ENCODE measurements around the gene ANO4.
"Not testable (repeated sequence)": the region's sequence is repeated elsewhere in the genome, so short reads cannot be mapped to it uniquely, and the experiment has no call there.

ANO4 gene

DNA sequence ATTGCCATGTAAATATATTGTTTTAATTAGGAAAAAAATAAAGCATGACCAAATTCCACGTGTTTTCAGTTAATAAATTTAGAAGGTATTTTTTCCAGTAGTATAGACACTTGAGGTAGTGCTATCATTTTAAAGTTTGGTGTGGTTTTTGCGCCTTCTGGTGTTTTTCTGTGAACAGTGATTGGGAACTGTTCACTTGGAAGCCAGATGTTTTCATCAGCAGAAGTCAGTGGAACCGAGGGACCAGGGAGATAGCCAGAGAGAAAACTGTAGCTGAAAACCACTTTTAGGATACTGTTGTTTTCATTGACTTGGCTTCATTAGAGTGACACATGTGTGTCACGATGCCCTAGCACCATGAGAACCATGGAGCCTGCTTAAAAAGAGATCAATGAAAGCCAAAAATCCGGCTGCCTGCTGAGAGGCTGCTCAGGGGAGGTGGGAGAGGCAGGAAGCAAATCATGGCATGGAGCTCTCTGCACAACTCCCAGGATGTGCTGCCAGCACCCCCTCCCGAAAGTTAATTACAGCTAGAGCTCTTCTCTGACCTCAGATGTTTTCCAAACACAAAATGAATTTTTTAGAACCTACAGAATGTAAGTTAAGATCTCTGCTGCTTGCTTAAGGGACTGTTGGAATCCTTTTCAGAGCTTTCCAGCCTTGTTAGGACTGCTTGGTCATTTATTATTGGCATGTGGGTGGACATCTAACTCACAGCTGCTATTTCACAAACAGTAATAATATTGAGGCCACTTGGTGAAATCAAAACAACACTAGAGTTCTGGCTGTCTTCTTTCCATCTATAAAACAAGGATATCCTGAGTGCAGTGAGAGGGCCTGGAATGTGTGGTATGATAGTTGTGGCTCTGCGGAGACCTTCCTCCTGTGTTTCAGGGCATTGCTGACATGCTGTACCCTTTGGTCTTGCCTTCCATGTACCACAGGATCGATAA is 192.3 kb downstream of the ANO4 start:
- DNase-seq = no peak
- Mint-ChIP-seq H3K4me1 (peaks cover 5 to 7% of the 10 kb centered on the region in 2 donors), H3K36me3 (peaks cover 0 to 3% of the 10 kb centered on the region in 2 donors), H3K27ac (no peak overlapping the region), H3K27me3 (peaks cover 0 to 4% of the 10 kb centered on the region in 2 donors), H3K4me3 (no peak overlapping the region), H3K9me3 (peaks cover 3 to 5% of the 10 kb centered on the region in 2 donors)
- ATAC-seq (replicated peaks) = no peak

DNA sequence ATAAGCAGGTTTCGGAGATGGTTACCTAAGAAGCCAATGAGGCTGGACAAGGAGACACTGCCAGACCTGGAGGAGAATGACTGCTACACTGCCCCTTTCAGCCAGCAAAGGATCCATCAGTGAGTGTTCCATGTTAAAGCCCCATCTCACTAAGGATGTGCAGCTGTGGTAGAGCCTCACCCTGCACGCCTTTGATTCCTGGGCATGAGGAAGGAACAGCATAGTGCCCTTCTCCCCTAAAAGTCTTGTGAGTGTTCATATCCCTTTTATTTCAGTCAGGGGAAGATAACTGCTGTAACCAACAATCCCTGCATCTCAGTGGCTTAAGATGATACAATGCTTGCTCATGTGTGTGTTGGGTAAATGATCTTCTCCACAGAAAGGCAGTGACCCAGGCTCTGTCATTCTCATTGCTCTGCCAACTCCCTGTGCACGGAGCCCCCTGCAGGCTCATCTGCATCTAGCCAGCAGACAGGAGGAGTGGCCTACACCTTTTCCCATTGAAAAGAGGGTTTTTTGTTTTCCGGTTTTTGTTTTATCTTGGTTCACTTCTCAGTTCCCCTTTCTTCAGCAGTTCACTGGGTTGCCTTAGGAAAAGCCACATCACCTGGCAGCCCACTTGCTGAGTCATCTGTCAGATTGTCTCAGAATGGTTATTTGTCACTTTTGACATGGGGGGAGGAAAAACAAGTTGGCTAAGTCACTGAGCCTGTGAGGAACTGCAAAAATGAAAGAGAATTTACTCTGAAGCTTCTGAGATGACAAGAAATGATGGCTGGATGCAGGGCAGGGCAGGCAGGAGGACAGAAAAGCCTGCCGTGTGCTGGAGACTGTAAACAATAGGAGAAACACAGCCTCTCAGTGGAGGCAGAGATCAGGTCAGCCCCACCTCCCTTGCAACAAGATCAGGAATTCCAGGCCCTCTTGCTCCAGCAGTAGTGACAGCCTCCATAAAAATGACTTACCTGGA is 193.3 kb downstream of the ANO4 start:
- ATAC-seq (replicated peaks) (peak; percentile 89 to 91), DNase-seq (peak; percentile 39)
- Mint-ChIP-seq H3K36me3 (peaks cover 0 to 3% of the 10 kb centered on the region in 2 donors), H3K27me3 (peaks cover 0 to 8% of the 10 kb centered on the region in 2 donors), H3K4me3 (peak overlapping the region; percentile 33 to 59), H3K27ac (peak overlapping the region; percentile 31), H3K4me1 (peaks cover 5 to 7% of the 10 kb centered on the region in 2 donors), H3K9me3 (peaks cover 3 to 5% of the 10 kb centered on the region in 2 donors)

DNA sequence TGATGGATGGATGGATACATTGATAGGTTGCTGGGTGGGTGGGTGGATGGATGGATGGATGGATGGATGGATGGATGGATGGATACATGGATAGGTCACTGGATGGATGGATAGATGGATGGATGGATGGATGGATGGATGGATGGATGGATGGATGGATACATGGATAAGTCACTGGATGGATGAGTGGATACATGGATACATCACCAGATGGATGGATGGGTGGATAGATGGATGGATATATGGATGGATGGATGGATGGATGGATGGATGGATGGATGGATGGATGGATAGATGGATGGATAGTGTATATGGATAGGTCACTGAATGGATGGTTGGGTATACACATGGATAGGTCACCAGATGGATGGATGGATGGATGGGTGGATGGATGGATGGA is 194.9 kb downstream of the ANO4 start:
- not testable (repeated sequence) for DNase-seq; H3K9me3 Mint-ChIP-seq; H3K4me3 Mint-ChIP-seq; H3K36me3 Mint-ChIP-seq; H3K4me1 Mint-ChIP-seq; H3K27me3 Mint-ChIP-seq; ATAC-seq (replicated peaks); H3K27ac Mint-ChIP-seq

DNA sequence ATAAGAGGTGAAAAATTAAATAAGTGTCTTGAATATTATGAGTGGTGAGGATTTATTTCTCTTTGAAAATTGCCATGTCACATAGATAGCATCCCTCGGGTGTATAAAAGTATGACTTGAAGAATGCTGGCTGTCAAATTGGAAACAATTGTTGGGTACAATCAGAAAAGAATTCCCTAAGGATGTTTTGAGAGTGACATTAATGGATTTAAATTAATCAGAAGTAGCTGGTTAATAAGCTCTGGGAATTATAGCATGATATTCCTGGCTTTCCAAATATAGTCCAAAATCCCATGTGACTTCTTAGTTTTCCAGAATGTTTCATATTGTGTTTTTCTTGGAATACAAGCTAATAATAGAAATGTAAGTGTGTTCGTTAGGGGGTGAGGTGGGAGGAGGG is 196.5 kb downstream of the ANO4 start:
- ATAC-seq (replicated peaks) = no peak
- Mint-ChIP-seq H3K9me3 (peaks cover 3 to 5% of the 10 kb centered on the region in 2 donors), H3K27me3 (peaks cover 0 to 8% of the 10 kb centered on the region in 2 donors), H3K36me3 (peaks cover 0 to 3% of the 10 kb centered on the region in 2 donors), H3K27ac (no peak overlapping the region), H3K4me3 (no peak overlapping the region), H3K4me1 (peaks cover 7% of the 10 kb centered on the region in 2 donors)
- DNase-seq = no peak

DNA sequence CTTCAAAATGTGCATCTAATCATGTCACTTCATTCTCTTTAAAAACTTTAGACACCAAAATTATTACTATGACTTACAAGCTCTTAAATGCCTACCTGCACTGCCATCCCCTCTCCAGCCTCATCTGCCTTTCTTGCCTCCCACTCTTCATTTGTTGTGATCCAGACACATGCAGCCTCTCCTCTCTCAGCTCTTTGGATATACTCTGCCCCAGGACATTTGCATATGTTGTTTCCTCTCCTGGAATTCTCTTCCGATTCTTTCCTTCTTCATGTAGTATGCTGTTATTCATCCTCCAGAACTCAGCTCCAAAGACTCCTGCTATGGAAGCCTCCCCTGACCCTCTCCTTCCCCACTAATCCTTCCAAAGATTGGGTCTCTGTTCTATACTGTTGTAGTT is 197.6 kb downstream of the ANO4 start:
- no peak overlapping the region for H3K27ac Mint-ChIP-seq
- ATAC-seq (replicated peaks) = no peak
- peaks cover 3 to 5% of the 10 kb centered on the region in 2 donors for H3K9me3 Mint-ChIP-seq
- DNase-seq = no peak
- peaks cover 0 to 3% of the 10 kb centered on the region in 2 donors for H3K36me3 Mint-ChIP-seq
- H3K4me3 Mint-ChIP-seq = no peak overlapping the region
- peaks cover 7% of the 10 kb centered on the region in 2 donors for H3K4me1 Mint-ChIP-seq
- H3K27me3 Mint-ChIP-seq = peaks cover 0 to 8% of the 10 kb centered on the region in 2 donors

DNA sequence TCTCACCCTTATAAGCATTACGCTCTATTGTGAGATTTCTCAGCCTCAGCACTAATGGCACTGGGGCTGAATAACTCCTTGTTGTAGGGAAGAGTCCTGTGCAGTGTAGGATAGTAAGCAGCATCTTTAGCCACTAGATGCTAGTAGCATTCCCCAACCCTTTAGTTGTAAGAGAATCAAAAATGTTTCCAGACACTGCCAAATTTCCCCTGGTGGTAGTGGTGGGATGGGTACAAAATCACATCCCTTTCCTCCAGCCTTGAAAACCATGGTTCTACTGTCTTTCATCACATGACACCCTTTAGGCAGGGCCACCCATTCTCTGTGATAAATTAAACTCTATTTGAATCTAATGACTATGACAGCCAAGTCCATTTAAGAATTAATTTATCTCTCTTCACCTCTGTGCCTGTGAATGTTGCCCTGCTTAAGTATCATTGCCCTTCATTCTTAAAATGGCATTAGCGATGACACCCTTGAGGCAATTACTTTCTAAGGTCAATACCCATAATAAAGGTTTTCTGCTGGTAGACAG is 199.4 kb downstream of the ANO4 start:
- ATAC-seq (replicated peaks) (no peak), DNase-seq (no peak)
- no peaks in the 10 kb centered on the region for H3K36me3 Mint-ChIP-seq
- H3K4me3 Mint-ChIP-seq = no peak overlapping the region
- peaks cover 0 to 8% of the 10 kb centered on the region in 2 donors for H3K27me3 Mint-ChIP-seq
- peaks cover 0 to 2% of the 10 kb centered on the region in 2 donors for H3K4me1 Mint-ChIP-seq
- no peak overlapping the region for H3K27ac Mint-ChIP-seq
- H3K9me3 Mint-ChIP-seq = peaks cover 0 to 3% of the 10 kb centered on the region in 2 donors

DNA sequence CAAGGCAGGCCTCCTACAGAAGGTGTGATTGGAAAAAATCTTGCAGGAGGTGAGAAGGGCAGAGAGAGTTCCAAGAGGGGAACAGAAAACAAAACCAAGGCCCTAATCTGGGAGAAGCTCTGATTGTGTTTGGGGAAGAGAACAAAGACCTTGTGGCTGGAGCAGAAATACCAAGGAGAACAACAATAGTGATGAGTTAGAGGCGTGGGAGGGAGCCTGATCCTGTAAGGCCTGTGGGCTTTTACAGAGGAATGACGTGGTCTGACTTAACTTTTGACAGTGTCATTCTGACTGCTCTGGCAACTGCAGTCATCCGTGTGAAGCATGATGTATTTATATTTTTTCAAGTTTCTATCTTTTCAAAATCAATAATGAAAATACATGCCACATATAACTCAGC is 200.6 kb downstream of the ANO4 start:
- Mint-ChIP-seq H3K27ac (no peak overlapping the region), H3K4me1 (peaks cover 0 to 2% of the 10 kb centered on the region in 2 donors), H3K9me3 (peaks cover 0 to 3% of the 10 kb centered on the region in 2 donors), H3K4me3 (no peak overlapping the region), H3K27me3 (peaks cover 0 to 4% of the 10 kb centered on the region in 2 donors), H3K36me3 (no peaks in the 10 kb centered on the region)
- peak; percentile 23 to 41 for ATAC-seq (replicated peaks)
- DNase-seq = no peak

DNA sequence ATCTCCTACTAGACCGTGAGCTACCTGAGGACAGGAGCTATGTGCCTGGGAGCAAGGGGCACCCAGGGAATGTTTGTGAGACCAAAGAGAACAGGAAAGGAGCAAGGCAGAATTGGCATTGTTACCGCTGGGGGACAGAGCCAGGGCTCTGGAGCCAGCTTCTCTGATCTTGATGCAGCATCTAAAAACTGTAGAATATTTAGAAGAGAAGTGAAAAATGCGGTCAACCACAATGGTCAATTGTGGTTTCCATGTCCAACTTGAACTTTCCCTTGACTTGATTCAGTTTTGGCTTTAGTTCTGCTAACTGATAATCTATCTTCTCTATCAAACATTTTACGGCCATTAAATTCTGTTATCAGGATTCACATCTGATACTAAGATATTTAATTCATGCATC is 201.2 kb downstream of the ANO4 start:
- H3K4me1 Mint-ChIP-seq = peaks cover 0 to 2% of the 10 kb centered on the region in 2 donors

DNA sequence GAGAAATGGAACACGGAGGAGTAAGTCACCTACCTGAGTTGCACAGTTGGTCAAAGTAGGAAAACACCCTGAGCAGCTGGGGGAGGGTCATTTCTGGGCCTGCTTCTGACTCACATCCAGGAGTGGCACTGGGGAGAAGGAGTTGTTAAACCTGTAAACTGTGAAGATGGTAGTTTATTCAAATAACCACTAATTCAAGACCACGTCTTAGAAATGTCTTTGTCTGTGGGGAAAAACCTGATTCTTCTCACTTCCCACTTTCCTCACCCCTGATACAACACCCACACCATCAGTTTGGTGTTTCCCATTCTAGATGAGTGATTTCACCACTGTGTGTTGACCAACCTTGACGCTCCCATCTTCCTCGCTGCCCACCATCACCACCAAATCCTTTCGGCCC is 207.1 kb downstream of the ANO4 start:
- no peaks in the 10 kb centered on the region for H3K36me3 Mint-ChIP-seq
- peaks cover 5 to 12% of the 10 kb centered on the region in 2 donors for H3K9me3 Mint-ChIP-seq
- DNase-seq = peak; percentile 24
- H3K27ac Mint-ChIP-seq = no peak overlapping the region
- peaks cover 7 to 15% of the 10 kb centered on the region in 2 donors for H3K4me1 Mint-ChIP-seq
- peak; percentile 89 to 94 for ATAC-seq (replicated peaks)
- no peak overlapping the region for H3K4me3 Mint-ChIP-seq
- H3K27me3 Mint-ChIP-seq = peaks cover 0 to 7% of the 10 kb centered on the region in 2 donors

More for the DNA sequence above, 201.2 kb downstream of the ANO4 start:
- no peak overlapping the region for H3K4me3 Mint-ChIP-seq
- H3K9me3 Mint-ChIP-seq = peaks cover 0 to 1% of the 10 kb centered on the region in 2 donors
- DNase-seq (no peak), ATAC-seq (replicated peaks) (peak in 1 of 2 donors; percentile 25)
- peaks cover 0 to 4% of the 10 kb centered on the region in 2 donors for H3K27me3 Mint-ChIP-seq
- no peak overlapping the region for H3K27ac Mint-ChIP-seq
- no peaks in the 10 kb centered on the region for H3K36me3 Mint-ChIP-seq

DNA sequence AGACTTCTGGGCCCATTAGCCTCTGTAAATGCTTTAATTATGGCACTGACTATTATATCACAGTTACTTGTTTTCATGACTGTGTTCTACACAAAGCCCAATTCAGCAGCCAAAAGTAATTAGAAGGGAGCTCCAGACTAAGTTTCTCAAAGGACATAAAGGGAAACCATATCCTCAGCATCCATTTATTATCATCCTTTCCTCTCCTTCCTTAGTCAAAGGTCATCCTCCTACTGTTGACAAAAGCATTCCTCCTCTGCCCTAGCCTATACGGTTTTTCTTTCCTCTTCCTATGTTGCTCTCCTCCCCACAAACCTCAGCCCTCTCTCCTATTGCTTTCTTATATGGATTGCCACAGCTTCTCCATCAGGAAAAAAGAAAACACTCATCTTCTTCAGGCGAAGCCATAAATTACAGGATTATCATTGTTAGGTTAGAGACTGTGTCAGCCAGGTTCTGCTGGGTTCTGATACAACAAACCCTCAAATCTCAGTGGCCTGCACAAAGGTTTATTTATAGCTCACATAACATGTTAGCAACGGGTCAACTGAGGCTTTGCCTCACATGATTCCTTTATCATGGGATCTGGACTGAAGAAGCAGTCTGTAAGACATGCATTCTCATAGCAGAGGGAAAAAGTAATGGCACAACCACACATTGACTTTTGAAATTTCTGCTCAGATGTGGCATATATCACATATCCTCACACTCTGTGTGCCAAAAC is 208.3 kb downstream of the ANO4 start:
- Mint-ChIP-seq H3K4me3 (no peak overlapping the region), H3K27ac (no peak overlapping the region), H3K4me1 (peaks cover 7 to 15% of the 10 kb centered on the region in 2 donors), H3K9me3 (peaks cover 5 to 12% of the 10 kb centered on the region in 2 donors), H3K36me3 (no peaks in the 10 kb centered on the region), H3K27me3 (peaks cover 0 to 7% of the 10 kb centered on the region in 2 donors)
- DNase-seq (no peak), ATAC-seq (replicated peaks) (no peak)

DNA sequence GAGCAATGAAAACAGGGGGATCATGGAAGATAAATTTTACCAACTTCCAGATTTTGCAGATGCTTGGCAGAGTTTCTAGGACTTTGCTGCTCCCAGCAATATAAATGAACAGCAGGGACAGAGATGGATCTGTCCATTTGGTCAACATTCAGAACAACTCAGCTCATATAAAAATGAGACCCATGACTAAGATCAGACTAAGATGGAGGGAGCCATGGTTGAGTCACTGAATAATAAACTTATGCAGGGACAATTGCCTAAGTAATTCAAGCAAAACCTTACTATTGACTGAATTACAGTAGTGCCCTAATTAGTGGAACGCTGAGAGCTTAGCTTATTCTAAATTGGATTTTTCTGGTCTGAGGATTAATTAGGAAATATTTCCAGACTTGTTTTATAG is 210.3 kb downstream of the ANO4 start:
- DNase-seq (no peak), ATAC-seq (replicated peaks) (no peak)
- Mint-ChIP-seq H3K27me3 (peaks cover 0 to 7% of the 10 kb centered on the region in 2 donors), H3K4me3 (no peak overlapping the region), H3K9me3 (peaks cover 14 to 23% of the 10 kb centered on the region in 2 donors), H3K27ac (no peak overlapping the region), H3K4me1 (peaks cover 7 to 15% of the 10 kb centered on the region in 2 donors), H3K36me3 (no peaks in the 10 kb centered on the region)

DNA sequence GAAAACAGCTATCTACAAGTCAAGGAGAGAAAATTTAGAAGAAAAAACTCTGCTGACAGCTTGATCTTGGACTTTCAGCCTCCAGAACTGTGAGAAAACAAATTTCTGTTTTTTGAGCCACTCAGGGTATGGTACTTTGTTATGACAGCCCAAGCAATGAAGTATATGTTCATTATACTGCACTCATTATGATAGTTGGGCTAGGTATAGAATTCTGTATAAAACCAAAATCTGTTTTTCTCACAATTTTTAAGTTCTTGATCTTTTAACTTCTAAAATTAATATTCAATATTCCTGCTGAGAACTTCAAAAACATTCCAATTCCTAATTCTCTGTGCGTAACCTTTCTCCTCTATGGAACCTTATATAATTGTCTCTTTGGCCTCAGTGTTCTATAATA is 214.7 kb downstream of the ANO4 start:
- no peaks in the 10 kb centered on the region for H3K4me1 Mint-ChIP-seq
- DNase-seq (no peak), ATAC-seq (replicated peaks) (no peak)
- H3K36me3 Mint-ChIP-seq = no peaks in the 10 kb centered on the region
- no peak overlapping the region for H3K27ac Mint-ChIP-seq
- H3K9me3 Mint-ChIP-seq = peaks cover 14 to 24% of the 10 kb centered on the region in 2 donors
- no peaks in the 10 kb centered on the region for H3K27me3 Mint-ChIP-seq
- H3K4me3 Mint-ChIP-seq = no peak overlapping the region

DNA sequence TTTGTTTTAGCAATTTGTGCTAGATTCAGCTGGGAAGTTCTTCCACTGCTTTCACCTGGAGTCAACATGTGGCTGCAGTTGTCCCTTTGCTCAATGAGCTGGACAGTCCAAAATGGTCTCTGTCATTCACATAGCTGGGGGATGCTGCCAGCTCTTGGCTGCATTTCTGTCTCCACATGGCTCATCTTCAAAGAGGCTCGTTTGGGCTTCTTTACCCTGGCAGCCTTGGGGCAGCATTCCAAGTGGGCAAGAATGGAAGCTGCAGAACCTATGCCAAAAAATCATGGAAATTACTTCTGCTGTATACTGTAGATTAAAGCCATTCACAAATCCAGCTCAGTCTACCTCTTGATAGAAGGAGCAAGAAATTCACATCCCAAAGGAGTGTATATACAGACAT is 216.3 kb downstream of the ANO4 start:
- Mint-ChIP-seq H3K36me3 (no peaks in the 10 kb centered on the region), H3K27ac (no peak overlapping the region), H3K9me3 (peaks cover 15 to 19% of the 10 kb centered on the region in 2 donors), H3K4me1 (no peaks in the 10 kb centered on the region), H3K27me3 (no peaks in the 10 kb centered on the region), H3K4me3 (no peak overlapping the region)
- no peak for DNase-seq
- no peak for ATAC-seq (replicated peaks)

All from stimulated activated naive B cell treated with anti-CD40 and anti-IgM and Interleukin-4, amounts not matched to agents 10 μg/mL and 1 μg/mL and 100 μg/mL, for 72 hours (primary cell).